Measurements from ENCODE around the gene NMRK2. TPM values are rescaled to one million over a fixed set of nuclear protein-coding genes. Genes with fewer than 3 reads are reported as not detected.

Gene NMRK2
- total RNA-seq, 1 experiment from 2014 or later: 60.0 TPM

DNA sequence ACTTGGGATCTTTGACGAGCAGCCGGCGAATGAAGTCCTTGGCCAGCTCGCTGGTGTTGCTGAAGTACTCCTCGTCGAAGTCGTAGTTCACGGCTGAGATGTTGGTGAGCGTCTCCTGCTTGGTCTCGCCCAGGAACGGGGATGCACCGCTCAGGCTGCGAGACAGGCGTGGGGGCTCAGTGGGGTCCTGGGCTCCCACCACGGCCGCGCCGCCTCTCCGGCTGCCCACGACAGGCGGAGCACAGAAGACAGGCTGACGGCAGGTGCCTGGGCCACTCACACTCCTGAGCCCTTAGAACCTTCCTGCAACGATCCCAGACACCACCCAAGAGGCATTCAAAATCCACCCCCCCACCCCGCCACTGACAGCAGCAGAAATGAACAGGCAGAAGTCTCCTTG is 28.1 kb downstream of the NMRK2 start:
- H3K4me1 ChIP-seq (ENCODE audit: insufficient read depth, low read length): no peaks in the 10 kb centered on the region
- H3K9me3 ChIP-seq (ENCODE audit: control insufficient read depth, low read depth, low read length): no peaks in the 10 kb centered on the region
- H3K9me3 Mint-ChIP-seq: no peaks in the 10 kb centered on the region
- no peaks in the 10 kb centered on the region for H3K27me3 Mint-ChIP-seq (ENCODE audit: low read depth)
- H3T11ph ChIP-seq (ENCODE audit: low read length): no peak overlapping the region
- no peak overlapping the region for H2BK120ac ChIP-seq (ENCODE audit: low read depth, low read length, poor library complexity, severe bottlenecking)
- H3K36me3 Mint-ChIP-seq (ENCODE audit: insufficient read depth in 1 of 3, low read depth in 3 of 3): peaks cover 29 to 63% (median 56%) of the 10 kb centered on the region in 3 experiments; a peak in 6 of 7 replicates
- H2BK20ac ChIP-seq (ENCODE audit: low read depth, low read length, poor library complexity, severe bottlenecking): no peak overlapping the region
- no peak overlapping the region for H4K91ac ChIP-seq (ENCODE audit: insufficient read length, low read depth, low read length)
- no peaks in the 10 kb centered on the region for H3K27me3 ChIP-seq (ENCODE audit: insufficient read depth, low read length)
- no peak overlapping the region for H3K9ac ChIP-seq (ENCODE audit: extremely low read depth, insufficient read length, low read length)
- no peak overlapping the region for H2BK15ac ChIP-seq (ENCODE audit: low read depth, low read length)
- no peak overlapping the region for H3K18ac ChIP-seq (ENCODE audit: insufficient read length, low read depth, low read length)
- peaks cover 2% of the 10 kb centered on the region; the same call in 1 of the 2 replicates for H3K79me2 ChIP-seq (ENCODE audit: insufficient read depth, low read length)
- H3K14ac ChIP-seq (ENCODE audit: insufficient read depth, low read length): no peak overlapping the region
- peak overlapping the region in 1 of 3 experiments; percentile 59; a peak in 1 of 7 replicates for H3K27ac Mint-ChIP-seq
- no peak overlapping the region for H3K4ac ChIP-seq (ENCODE audit: low read depth, low read length)
- no peak for TF ChIP-seq CTCF (conservative IDR thresholded peaks at IDR 0.05)
- no peak overlapping the region for H2BK12ac ChIP-seq (ENCODE audit: insufficient read length, low read depth, low read length)
- H2AK5ac ChIP-seq (ENCODE audit: insufficient read length, low read length): no peak overlapping the region
- H3K4me2 ChIP-seq (ENCODE audit: insufficient read depth, insufficient read length, low read length): no peak overlapping the region
- no peak overlapping the region for H4K5ac ChIP-seq (ENCODE audit: insufficient read length, low read depth, low read length)
- H4K20me1 ChIP-seq (ENCODE audit: control insufficient read depth, insufficient read depth, insufficient read length): no peaks in the 10 kb centered on the region
- H3K79me1 ChIP-seq (ENCODE audit: insufficient read depth, low read depth, low read length, poor library complexity, severe bottlenecking): peaks cover 4% of the 10 kb centered on the region
- H4K8ac ChIP-seq (replicated peaks; ENCODE audit: insufficient read length, low read depth, low read length): no peak overlapping the region
- 0 out of 4 replicates have a peak, but pooled peaks cover 0 to 2% of the 10 kb centered on the region in 2 experiments for H3K4me1 Mint-ChIP-seq
- H3K56ac ChIP-seq (ENCODE audit: insufficient read length, low read depth, low read length): no peak overlapping the region
- no peak overlapping the region for H3K23ac ChIP-seq (ENCODE audit: insufficient read length, low read depth, low read length)
- no peak overlapping the region for H2BK5ac ChIP-seq (ENCODE audit: insufficient read length, low read length)
- no peak for DNase-seq
- no CpG with 5 or more reads among the region's 24 CpGs for WGBS (ENCODE audit: extremely low coverage, insufficient read length, low lambda C conversion rate)
- H2AFZ ChIP-seq (ENCODE audit: low read length): no peak overlapping the region
- H3K4me3 Mint-ChIP-seq: no peak overlapping the region
- H3K27ac ChIP-seq (ENCODE audit: insufficient read length, low read depth, low read length): no peak overlapping the region
- no peaks in the 10 kb centered on the region for H3K23me2 ChIP-seq (ENCODE audit: insufficient read length, low read depth, low read length, poor library complexity, severe bottlenecking)
